IPS-20b (cell line): Measurements from ENCODE around the gene USP47.

ENCODE experiments used
- H3K27ac ChIP-seq: one replicate; pipeline ENCODE4 v1.5.1; 2013; ENCODE audit warnings: low read length
- H3K27me3 ChIP-seq: 2 replicates; pipeline ENCODE4 v1.6.1; 2013; ENCODE audit warnings: mild to moderate bottlenecking, low read length, inconsistent platforms; ENCODE audit not compliant: insufficient read depth
- H3K36me3 ChIP-seq: 2 replicates; pipeline ENCODE4 v1.6.1; 2013; ENCODE audit warnings: low read depth, mild to moderate bottlenecking, inconsistent platforms, low read length, moderate library complexity; ENCODE audit not compliant: insufficient read depth
- H3K4me1 ChIP-seq: 2 replicates; pipeline ENCODE4 v1.6.1; 2013; ENCODE audit warnings: mild to moderate bottlenecking, control low read depth, inconsistent platforms, low read length, moderate library complexity; ENCODE audit not compliant: insufficient read depth
- H3K4me3 ChIP-seq: 2 replicates; pipeline ENCODE4 v1.5.1; 2013; ENCODE audit warnings: mild to moderate bottlenecking, low read length, inconsistent platforms
- H3K9ac ChIP-seq: 2 replicates; pipeline ENCODE4 v1.6.1; 2013; ENCODE audit warnings: low read depth, mild to moderate bottlenecking, inconsistent platforms, low read length, moderate library complexity
- H3K9me3 ChIP-seq: 2 replicates; pipeline ENCODE4 v1.6.1; 2013; ENCODE audit warnings: mild to moderate bottlenecking, low read depth, low read length, inconsistent platforms; ENCODE audit not compliant: insufficient read depth

The USP47 gene

DNA sequence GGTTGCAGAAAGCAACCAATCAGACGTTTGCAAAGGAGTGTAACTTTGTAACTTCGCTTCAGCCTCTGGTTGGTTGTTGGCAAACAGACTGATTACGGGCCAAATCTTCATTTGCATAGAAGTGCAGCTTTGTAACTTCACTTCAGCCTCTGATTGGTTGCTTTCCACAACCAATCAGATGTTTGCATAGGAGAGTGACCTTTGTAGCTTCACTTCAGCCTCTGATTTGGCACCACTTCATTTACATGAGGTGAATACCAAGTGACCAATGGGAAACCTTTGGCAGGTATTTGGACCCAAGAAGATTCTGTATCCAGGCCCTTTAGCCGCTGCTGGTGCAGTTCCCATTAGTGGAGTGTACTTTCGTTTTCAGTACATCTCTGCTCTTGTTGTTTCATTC, 16.0 kb downstream of the USP47 start:
- H3K4me3 ChIP-seq, result no peak overlapping the region
- no peak overlapping the region for H3K9ac ChIP-seq
- H3K9me3 ChIP-seq, result no peaks in the 10 kb centered on the region
- no peaks in the 10 kb centered on the region for H3K36me3 ChIP-seq
- H3K27ac ChIP-seq, result no peak overlapping the region
- H3K27me3 ChIP-seq, result no peaks in the 10 kb centered on the region
- peaks cover 19% of the 10 kb centered on the region for H3K4me1 ChIP-seq

DNA sequence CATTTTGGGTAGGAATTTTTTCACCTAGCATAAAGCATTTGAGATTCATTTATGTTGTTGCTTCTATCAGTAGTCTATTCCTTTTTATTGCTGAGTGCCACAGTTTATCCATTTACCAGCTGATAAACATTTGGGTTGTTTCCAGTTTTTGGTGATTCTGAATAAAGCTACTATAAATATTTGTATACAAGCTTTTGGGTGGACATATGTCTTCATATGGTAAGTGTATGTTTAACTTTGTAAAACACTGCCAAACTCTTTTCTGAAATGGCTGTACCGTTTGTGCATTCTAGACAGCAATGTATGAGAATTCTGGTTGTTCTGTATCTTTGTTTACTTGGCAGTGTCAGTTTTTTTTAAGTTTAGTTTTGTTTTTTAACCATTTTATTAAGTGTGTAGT, 16.9 kb downstream of the USP47 start:
- no peaks in the 10 kb centered on the region for H3K27me3 ChIP-seq
- H3K9me3 ChIP-seq, result no peaks in the 10 kb centered on the region
- no peak overlapping the region for H3K4me3 ChIP-seq
- peaks cover 19% of the 10 kb centered on the region for H3K4me1 ChIP-seq
- H3K36me3 ChIP-seq, result no peaks in the 10 kb centered on the region
- H3K9ac ChIP-seq, result no peak overlapping the region
- H3K27ac ChIP-seq, result no peak overlapping the region

DNA sequence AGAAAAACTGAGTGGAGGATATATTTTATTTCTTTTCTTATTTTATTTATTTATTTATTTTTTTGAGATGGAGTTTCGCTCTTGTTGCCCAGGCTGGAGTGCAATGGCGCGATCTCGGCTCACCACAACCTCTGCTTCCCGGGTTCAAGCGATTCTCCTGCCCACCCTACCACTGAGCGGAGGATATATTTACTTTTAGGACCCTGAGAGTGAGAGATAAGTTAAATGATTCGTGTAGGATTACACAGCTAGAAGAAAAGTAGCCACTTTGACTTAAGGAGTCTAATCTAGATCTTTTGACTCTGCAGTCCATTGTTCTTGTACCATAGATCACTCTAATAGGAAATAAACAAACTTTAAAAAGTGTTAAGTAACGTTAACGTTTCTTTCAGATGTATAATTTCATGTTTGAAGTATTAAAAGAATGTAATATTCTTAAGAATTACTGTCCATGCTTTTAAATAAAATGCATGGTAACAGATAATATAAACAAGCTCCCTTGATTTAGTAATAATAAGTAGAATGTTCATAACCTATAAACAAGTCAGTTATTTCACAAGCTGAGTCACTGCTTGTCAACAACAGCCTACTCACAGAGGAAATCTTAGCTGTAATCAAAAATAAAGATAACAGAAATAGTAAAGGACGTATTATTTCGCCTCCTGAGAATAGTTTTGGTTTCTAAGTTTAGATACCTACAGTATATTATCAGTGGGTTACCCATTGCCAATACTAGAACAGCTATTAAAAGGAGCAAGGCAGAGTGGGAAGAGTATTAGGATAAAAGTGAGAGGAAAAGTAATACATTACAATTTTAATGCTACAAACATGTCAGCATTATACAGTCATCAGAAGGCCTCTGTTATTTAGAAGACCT, 18.6 kb downstream of the USP47 start:
- H3K4me1 ChIP-seq, result peaks cover 27% of the 10 kb centered on the region
- H3K27ac ChIP-seq, result no peak overlapping the region

DNA sequence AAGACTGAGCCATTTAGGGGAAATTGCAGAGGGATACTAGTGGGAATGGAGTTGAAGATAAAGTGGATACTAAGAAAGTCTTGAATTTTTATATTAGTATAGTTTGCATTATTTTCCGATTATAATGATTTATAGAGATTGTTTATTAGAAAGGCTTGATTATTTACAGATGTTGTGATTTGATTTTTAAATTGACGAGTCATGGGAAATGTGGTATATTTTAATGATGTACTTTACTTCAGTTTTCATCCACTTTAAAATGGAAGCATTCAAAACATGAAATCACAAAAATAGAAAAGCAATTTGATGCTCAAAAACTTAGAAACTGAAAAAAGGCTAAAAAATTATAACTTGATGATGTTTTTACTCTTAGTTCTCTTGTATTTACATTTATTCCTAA, 21.2 kb downstream of the USP47 start:
- no peak overlapping the region for H3K9ac ChIP-seq
- peaks cover 32% of the 10 kb centered on the region for H3K4me1 ChIP-seq
- H3K27ac ChIP-seq, result no peak overlapping the region
- H3K27me3 ChIP-seq, result no peaks in the 10 kb centered on the region
- H3K4me3 ChIP-seq, result no peak overlapping the region
- peaks cover 9% of the 10 kb centered on the region; the same call in 1 of the 2 replicates for H3K9me3 ChIP-seq
- no peaks in the 10 kb centered on the region for H3K36me3 ChIP-seq

More for the DNA sequence above, 18.6 kb downstream of the USP47 start:
- Histone ChIP-seq H3K36me3 (no peaks in the 10 kb centered on the region), H3K9ac (no peak overlapping the region), H3K27me3 (no peaks in the 10 kb centered on the region), H3K4me3 (no peak overlapping the region), H3K9me3 (no peaks in the 10 kb centered on the region)

DNA sequence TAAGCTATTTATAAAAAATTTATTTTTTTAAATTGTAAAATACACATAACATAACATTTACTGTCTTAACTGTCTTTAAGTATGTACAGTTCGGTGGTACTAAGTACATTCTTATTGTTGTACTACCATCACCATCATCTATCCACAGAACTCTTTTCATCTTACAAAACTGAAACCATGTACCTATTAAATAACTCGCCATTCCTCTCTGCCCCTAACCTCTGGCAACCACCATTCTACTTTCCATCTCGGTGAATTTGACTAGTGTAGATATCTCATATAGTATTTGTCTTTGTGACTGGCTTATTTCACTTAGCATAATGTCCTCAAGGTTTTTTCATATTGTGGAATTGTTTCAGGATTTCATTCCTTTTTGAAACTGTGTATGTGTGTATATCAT, 22.6 kb downstream of the USP47 start:
- Histone ChIP-seq H3K4me1 (peaks cover 23% of the 10 kb centered on the region), H3K9ac (no peak overlapping the region), H3K9me3 (peaks cover 9% of the 10 kb centered on the region; the same call in 1 of the 2 replicates), H3K4me3 (no peak overlapping the region), H3K27me3 (no peaks in the 10 kb centered on the region), H3K27ac (no peak overlapping the region), H3K36me3 (no peaks in the 10 kb centered on the region)

DNA sequence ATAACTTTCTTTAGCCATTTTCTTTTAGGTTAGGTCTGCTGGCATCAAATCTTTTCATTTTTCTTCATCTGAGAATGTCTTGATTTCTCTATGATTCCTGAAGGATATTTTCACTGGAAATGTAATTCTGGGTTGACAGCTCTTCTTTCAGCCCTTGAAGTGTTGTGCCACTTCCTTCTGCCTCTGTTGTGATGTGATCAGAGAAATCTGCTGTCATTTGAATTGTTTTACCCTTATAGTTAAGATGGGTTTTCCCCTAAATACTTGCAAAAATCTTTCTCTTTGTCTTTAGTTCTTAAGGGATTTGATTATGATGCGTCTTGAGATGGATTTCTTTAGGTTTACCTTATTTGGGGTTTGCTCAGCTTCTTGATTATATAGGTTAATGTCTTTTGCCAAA, 23.0 kb downstream of the USP47 start:
- Histone ChIP-seq H3K27ac (peak overlapping the region; percentile 56), H3K36me3 (no peaks in the 10 kb centered on the region), H3K27me3 (no peaks in the 10 kb centered on the region), H3K9me3 (peaks cover 9% of the 10 kb centered on the region; the same call in 1 of the 2 replicates), H3K4me1 (peaks cover 23% of the 10 kb centered on the region), H3K9ac (peak overlapping the region; percentile 26; the same call in 1 of the 2 replicates), H3K4me3 (peak overlapping the region; percentile 29; the same call in 1 of the 2 replicates)

DNA sequence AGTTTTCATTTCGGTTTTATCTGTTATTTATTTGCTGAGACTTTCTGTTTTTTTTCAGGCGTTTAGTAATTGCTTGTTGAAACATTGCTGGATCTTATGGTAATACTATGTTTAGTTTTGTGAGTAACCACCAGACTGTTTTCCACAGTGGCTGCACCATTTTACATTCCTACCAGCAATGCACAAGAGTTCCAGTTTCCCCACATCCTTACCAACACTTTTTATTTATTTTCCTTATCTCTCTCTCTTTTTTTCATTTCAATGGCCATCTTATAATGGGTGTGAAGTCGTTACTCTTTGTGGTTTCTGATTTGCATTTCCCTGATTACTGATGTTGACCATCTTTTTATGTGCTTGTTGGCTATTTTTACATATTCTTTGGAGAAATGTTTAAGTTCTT, 23.7 kb downstream of the USP47 start:
- Histone ChIP-seq H3K4me1 (peaks cover 29% of the 10 kb centered on the region), H3K4me3 (peak overlapping the region; percentile 29; the same call in 1 of the 2 replicates), H3K9me3 (peaks cover 9% of the 10 kb centered on the region; the same call in 1 of the 2 replicates), H3K9ac (peak overlapping the region; percentile 22; the same call in 1 of the 2 replicates), H3K36me3 (no peaks in the 10 kb centered on the region), H3K27ac (peak overlapping the region; percentile 56), H3K27me3 (no peaks in the 10 kb centered on the region)

DNA sequence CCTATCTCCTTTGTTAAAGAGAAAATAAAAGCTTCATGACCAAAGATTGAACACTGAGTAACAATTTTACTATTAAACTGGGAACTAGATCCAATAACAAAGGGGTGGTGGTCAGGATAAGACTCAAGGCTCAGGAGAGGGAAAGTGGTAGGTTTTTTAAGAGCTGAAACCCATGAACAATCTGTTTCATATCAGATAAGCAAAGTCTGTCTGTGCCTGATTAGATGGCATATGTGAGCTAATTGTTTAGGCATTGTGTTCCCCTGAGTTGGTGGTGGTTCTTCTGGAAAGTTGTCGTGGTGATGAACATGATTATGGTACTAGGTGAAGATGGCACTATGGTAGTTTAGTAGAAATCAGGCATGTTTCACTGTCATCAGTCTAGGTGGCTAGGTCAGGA, 24.4 kb downstream of the USP47 start:
- peaks cover 9% of the 10 kb centered on the region; the same call in 1 of the 2 replicates for H3K9me3 ChIP-seq
- no peak overlapping the region for H3K9ac ChIP-seq
- peaks cover 36% of the 10 kb centered on the region for H3K4me1 ChIP-seq
- no peak overlapping the region for H3K27ac ChIP-seq
- H3K36me3 ChIP-seq, result no peaks in the 10 kb centered on the region
- no peak overlapping the region for H3K4me3 ChIP-seq
- H3K27me3 ChIP-seq, result no peaks in the 10 kb centered on the region

DNA sequence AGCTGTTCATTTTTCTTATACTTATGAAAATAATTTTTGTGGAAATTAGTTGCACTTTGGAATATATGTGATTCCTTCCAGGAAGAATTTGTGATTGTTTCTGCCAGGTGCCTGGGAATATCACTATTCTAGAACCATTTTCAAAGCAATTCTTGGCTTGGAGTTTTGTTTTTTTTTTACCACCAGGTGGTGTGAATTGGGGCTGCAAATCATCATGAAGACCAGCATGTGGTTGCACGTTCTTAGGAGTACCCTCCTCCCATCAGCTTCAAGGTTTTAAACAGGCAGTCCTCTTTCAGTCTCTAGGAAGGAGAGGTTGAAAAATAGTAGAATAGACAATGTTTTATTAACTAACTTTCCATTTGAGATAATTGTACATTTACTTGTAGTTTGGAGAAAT, 25.9 kb downstream of the USP47 start:
- no peak overlapping the region for H3K4me3 ChIP-seq
- H3K4me1 ChIP-seq, result peaks cover 42% of the 10 kb centered on the region
- H3K9me3 ChIP-seq, result peaks cover 9% of the 10 kb centered on the region; the same call in 1 of the 2 replicates
- no peak overlapping the region for H3K27ac ChIP-seq
- H3K36me3 ChIP-seq, result no peaks in the 10 kb centered on the region
- no peak overlapping the region for H3K9ac ChIP-seq
- H3K27me3 ChIP-seq, result no peaks in the 10 kb centered on the region

DNA sequence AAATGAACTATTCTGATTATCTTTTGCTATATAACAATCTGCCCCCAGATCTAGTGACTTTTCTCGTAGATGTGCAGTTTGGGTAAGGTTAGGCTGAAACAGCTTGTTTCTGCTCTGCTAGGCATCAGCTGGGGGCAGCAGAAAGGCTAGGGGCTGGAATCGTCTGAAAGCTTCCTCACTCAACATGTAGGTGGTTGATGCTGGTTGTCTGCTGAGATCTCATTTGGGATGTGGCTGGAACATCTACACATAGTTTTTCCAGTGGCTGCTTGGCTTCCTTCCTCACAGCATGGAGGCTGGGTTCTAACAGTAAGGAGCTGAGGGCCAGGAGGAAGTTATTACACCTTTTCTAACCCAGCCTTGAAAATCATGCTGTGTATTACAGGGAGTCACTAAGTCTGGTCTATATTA, 30.2 kb downstream of the USP47 start:
- Histone ChIP-seq H3K36me3 (no peaks in the 10 kb centered on the region), H3K27me3 (no peaks in the 10 kb centered on the region), H3K9me3 (peaks cover 5% of the 10 kb centered on the region; the same call in 1 of the 2 replicates), H3K27ac (no peak overlapping the region), H3K9ac (no peak overlapping the region), H3K4me1 (peaks cover 24% of the 10 kb centered on the region), H3K4me3 (no peak overlapping the region)

DNA sequence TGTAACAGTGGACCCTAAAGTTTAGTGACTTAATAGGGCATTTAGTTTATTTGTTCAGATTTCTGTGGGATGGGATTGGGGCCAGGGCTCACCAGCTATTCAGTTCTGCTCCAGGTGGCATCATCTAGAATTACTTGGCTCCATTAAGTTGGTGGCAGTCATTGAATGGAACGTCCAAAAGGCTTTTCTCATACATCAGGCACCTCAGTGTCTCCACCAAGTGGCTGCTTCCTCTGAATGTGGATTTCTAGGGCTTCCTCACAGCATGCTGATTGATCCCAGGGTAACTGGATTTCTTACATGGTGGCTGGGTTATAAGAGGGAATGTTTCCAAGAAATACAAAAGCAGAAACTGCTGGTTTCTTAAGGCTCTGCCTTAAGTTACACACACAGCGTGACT, 34.7 kb downstream of the USP47 start:
- no peaks in the 10 kb centered on the region for H3K9me3 ChIP-seq
- no peak overlapping the region for H3K27ac ChIP-seq
- H3K36me3 ChIP-seq, result no peaks in the 10 kb centered on the region
- H3K4me1 ChIP-seq, result peaks cover 5% of the 10 kb centered on the region; the same call in 1 of the 2 replicates
- H3K27me3 ChIP-seq, result no peaks in the 10 kb centered on the region
- no peak overlapping the region for H3K9ac ChIP-seq
- H3K4me3 ChIP-seq, result no peak overlapping the region

DNA sequence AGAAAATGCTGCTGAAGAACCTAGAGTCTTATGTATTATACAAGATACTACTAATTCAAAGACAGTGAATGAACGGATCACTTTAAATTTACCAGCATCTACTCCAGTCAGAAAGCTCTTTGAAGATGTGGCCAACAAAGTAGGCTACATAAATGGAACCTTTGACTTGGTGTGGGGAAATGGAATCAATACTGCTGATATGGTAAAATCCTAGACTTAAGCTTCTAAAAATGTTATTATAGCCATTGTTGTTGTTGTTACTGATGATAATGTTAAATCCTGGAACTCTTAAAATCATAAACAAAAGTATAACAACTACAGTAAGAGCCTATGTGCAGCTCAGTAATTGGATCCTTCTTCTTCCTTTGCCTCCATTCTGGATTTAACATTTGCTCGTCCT, 38.4 kb downstream of the USP47 start:
- Histone ChIP-seq H3K36me3 (peaks cover 9% of the 10 kb centered on the region), H3K9ac (no peak overlapping the region), H3K27ac (no peak overlapping the region), H3K27me3 (no peaks in the 10 kb centered on the region), H3K4me1 (no peaks in the 10 kb centered on the region), H3K4me3 (no peak overlapping the region), H3K9me3 (no peaks in the 10 kb centered on the region)
